RWPE2 (cell line): ENCODE measurements around the gene VDAC1.

Experiments used
- ATAC-seq: fragments of 200-7000 bp; cut with Tn5 transposase; 3 replicates; pipeline ENCODE4 v1.9.1; 2021; ENCODE audit warnings: low read depth
- DNase-seq: peaks from one replicate; pipeline ENCODE4 v3.0.0-alpha.2; 2020; ENCODE audit warnings: low spot score
- H3K27ac ChIP-seq: fragments of 450-650 bp; 2 replicates; pipeline ENCODE4 v1.5.1; 2017; ENCODE audit warnings: mild to moderate bottlenecking; ENCODE audit not compliant: poor library complexity, severe bottlenecking
- H3K27me3 ChIP-seq: fragments of 250-450 bp; sonication (Bioruptor Pico); 2 replicates; pipeline ENCODE4 v1.5.1; 2021; ENCODE audit warnings: mild to moderate bottlenecking, moderate library complexity; ENCODE audit not compliant: insufficient read depth, poor library complexity, severe bottlenecking
- H3K36me3 ChIP-seq: fragments of 250-450 bp; sonication (Bioruptor Pico); 2 replicates; pipeline ENCODE4 v1.5.1; 2020; ENCODE audit warnings: low read depth, mild to moderate bottlenecking, moderate library complexity
- H3K4me1 ChIP-seq: fragments of 250-450 bp; sonication (Bioruptor Pico); 2 replicates; pipeline ENCODE4 v1.5.1; 2021; ENCODE audit warnings: mild to moderate bottlenecking, moderate library complexity; ENCODE audit not compliant: insufficient read depth, poor library complexity, severe bottlenecking
- H3K4me3 ChIP-seq: fragments of 250-450 bp; sonication (Bioruptor Pico); 2 replicates; pipeline ENCODE4 v1.5.1; 2021; ENCODE audit warnings: mild to moderate bottlenecking, moderate library complexity; ENCODE audit not compliant: severe bottlenecking
- H3K9me3 ChIP-seq: fragments of 250-450 bp; sonication (Bioruptor Pico); 2 replicates; pipeline ENCODE4 v1.5.1; 2021; ENCODE audit warnings: mild to moderate bottlenecking, moderate library complexity; ENCODE audit not compliant: severe bottlenecking
- CTCF ChIP-seq: fragments of 450-650 bp; IDR thresholded peaks from one replicate; pipeline ENCODE4 v1.5.1; 2017; ENCODE audit warnings: mild to moderate bottlenecking, moderate library complexity; ENCODE audit not compliant: poor library complexity, severe bottlenecking

Gene VDAC1

GRCh38 chr5:134047687-134048056 is 42.9 kb upstream of the VDAC1 start:
- no peaks in the 10 kb centered on the region for H3K4me1 ChIP-seq
- DNase-seq (no peak), ATAC-seq (no peak)
- no peak for TF ChIP-seq CTCF
- no peaks in the 10 kb centered on the region for H3K27me3 ChIP-seq
- H3K27ac ChIP-seq: no peak overlapping the region
- no peaks in the 10 kb centered on the region for H3K9me3 ChIP-seq
- no peaks in the 10 kb centered on the region for H3K36me3 ChIP-seq
- H3K4me3 ChIP-seq: no peak overlapping the region

- ATAC-seq (no peak), DNase-seq (no peak)
- H3K9me3 ChIP-seq: no peaks in the 10 kb centered on the region
- H3K36me3 ChIP-seq: no peaks in the 10 kb centered on the region
- no peaks in the 10 kb centered on the region for H3K4me1 ChIP-seq
- no peak overlapping the region for H3K4me3 ChIP-seq
- H3K27ac ChIP-seq: no peak overlapping the region
- no peak for TF ChIP-seq CTCF
- H3K27me3 ChIP-seq: no peaks in the 10 kb centered on the region
Observed at GRCh38 chr5:134046801-134047686, 42.3 kb upstream of the VDAC1 start.

- Histone ChIP-seq H3K9me3 (no peaks in the 10 kb centered on the region), H3K4me1 (no peaks in the 10 kb centered on the region), H3K4me3 (no peak overlapping the region), H3K27me3 (no peaks in the 10 kb centered on the region), H3K36me3 (no peaks in the 10 kb centered on the region), H3K27ac (no peak overlapping the region)
- no peak for ATAC-seq
- TF ChIP-seq CTCF: no peak
- DNase-seq: no peak
Observed at GRCh38 chr5:134046330-134046729, 41.6 kb upstream of the VDAC1 start.

- no peak for TF ChIP-seq CTCF
- no peaks in the 10 kb centered on the region for H3K9me3 ChIP-seq
- no peak for ATAC-seq
- no peaks in the 10 kb centered on the region for H3K4me1 ChIP-seq
- no peak overlapping the region for H3K27ac ChIP-seq
- H3K36me3 ChIP-seq: no peaks in the 10 kb centered on the region
- DNase-seq: no peak
- H3K27me3 ChIP-seq: no peaks in the 10 kb centered on the region
- H3K4me3 ChIP-seq: no peak overlapping the region
Observed at GRCh38 chr5:134043793-134044792, 39.3 kb upstream of the VDAC1 start.
